HG02840 (cell line): Measurements from ENCODE around the gene ARHGEF40.

Experiments used
- ATAC-seq: cut with Tn5 transposase; IDR thresholded peaks from one replicate; pipeline ENCODE4 v1.9.1; 2021; ENCODE audit warnings: mild to moderate bottlenecking, moderate library complexity, moderate number of reproducible peaks; ENCODE audit not compliant: unreplicated experiment, low FRiP score

ARHGEF40 gene

GRCh38 chr14:21058903-21059302 lies 11.2 kb upstream of the ARHGEF40 start:
- no peak for ATAC-seq

GRCh38 chr14:21059842-21060613 lies 10.1 kb upstream of the ARHGEF40 start:
- no peak for ATAC-seq

- no peak for ATAC-seq
These were observed 9.3 kb upstream of the ARHGEF40 start for GRCh38 chr14:21060614-21061346.

GRCh38 chr14:21061347-21061668 lies 8.8 kb upstream of the ARHGEF40 start:
- ATAC-seq, result no peak

GRCh38 chr14:21063479-21063878 lies 6.6 kb upstream of the ARHGEF40 start:
- ATAC-seq, result no peak

- ATAC-seq, result no peak
These were observed 3.1 kb upstream of the ARHGEF40 start for GRCh38 chr14:21066882-21067502.

- ATAC-seq, result no peak
These were observed 1.4 kb upstream of the ARHGEF40 start for GRCh38 chr14:21068521-21069387.

- ATAC-seq, result no peak
These were observed 569 bp upstream of the ARHGEF40 start for GRCh38 chr14:21069388-21070082.

- ATAC-seq, result no peak
These were observed 613 bp downstream of the ARHGEF40 start for GRCh38 chr14:21070610-21071224.

- peak; percentile 56 for ATAC-seq
These were observed 1.3 kb downstream of the ARHGEF40 start for GRCh38 chr14:21071225-21072030.

GRCh38 chr14:21072031-21072473 lies 1.9 kb downstream of the ARHGEF40 start:
- ATAC-seq, result no peak

- no peak for ATAC-seq
These were observed 2.8 kb downstream of the ARHGEF40 start for GRCh38 chr14:21072781-21073339.

GRCh38 chr14:21073921-21074320 lies 3.8 kb downstream of the ARHGEF40 start:
- no peak for ATAC-seq

- no peak for ATAC-seq
These were observed 4.5 kb downstream of the ARHGEF40 start for GRCh38 chr14:21074398-21075272.

- ATAC-seq, result no peak
These were observed 5.8 kb downstream of the ARHGEF40 start for GRCh38 chr14:21075719-21076437.

- ATAC-seq, result no peak
These were observed 7.6 kb downstream of the ARHGEF40 start for GRCh38 chr14:21077672-21078071.

GRCh38 chr14:21078287-21078686 lies 8.2 kb downstream of the ARHGEF40 start:
- no peak for ATAC-seq
